Spleen (tissue), 7 donors: ENCODE results near the gene MKX.

Experiments used
- POLR2A ChIP-seq, 3 donors: fragments of 450-650 bp; IDR thresholded peaks; one replicate each; pipeline ENCODE4 v1.5.1; 2017; ENCODE audit warnings: antibody characterized with exemption in 3 of 3, mild to moderate bottlenecking in 1 of 3
- TF ChIP-seq, protein P1 (sequence below), 11 experiments: fragments of 200-600 bp in 7 of 11; fragments of 450-650 bp in 4 of 11; sonication (generic) in 4 of 11; IDR thresholded peaks in 8 of 11; conservative IDR thresholded peaks in 3 of 11; 1 replicate in 7 of 11; 2 replicates in 4 of 11; pipeline versions ENCODE4 v1.4.0 to v1.8.0; 2016 to 2021; ENCODE audit warnings: antibody characterized with exemption in 11 of 11, inconsistent platforms in 4 of 11, mild to moderate bottlenecking in 1 of 11
- donor health status: DM: no; HTN: no; CAD: no; lungs with moderate emphysema.
- donor health status: DM: no; HTN: no; CAD: no.
- donor health status: DM: no; HTN: no; CAD: no.

DNA sequence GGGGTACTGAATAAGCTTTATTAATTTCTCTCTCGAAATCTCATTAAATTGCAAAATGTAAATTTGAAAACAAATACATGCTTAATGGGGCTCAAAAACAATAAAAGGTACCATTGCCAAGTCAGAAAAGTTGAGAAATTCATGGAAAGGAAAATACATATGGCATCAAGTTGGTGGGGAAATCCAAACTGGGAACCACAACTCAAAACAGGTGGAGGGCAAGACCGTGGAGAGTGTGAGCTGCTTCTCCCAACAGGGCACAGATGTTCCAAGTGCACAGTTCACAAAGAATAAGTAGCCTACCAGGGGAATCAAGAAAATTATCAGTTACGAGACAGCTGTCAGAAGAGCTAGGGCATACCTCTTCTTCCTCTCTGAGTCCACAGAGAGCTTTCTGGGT is 26.6 kb downstream of the MKX start:
- TF ChIP-seq, protein P1, sequence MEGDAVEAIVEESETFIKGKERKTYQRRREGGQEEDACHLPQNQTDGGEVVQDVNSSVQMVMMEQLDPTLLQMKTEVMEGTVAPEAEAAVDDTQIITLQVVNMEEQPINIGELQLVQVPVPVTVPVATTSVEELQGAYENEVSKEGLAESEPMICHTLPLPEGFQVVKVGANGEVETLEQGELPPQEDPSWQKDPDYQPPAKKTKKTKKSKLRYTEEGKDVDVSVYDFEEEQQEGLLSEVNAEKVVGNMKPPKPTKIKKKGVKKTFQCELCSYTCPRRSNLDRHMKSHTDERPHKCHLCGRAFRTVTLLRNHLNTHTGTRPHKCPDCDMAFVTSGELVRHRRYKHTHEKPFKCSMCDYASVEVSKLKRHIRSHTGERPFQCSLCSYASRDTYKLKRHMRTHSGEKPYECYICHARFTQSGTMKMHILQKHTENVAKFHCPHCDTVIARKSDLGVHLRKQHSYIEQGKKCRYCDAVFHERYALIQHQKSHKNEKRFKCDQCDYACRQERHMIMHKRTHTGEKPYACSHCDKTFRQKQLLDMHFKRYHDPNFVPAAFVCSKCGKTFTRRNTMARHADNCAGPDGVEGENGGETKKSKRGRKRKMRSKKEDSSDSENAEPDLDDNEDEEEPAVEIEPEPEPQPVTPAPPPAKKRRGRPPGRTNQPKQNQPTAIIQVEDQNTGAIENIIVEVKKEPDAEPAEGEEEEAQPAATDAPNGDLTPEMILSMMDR (IDR thresholded peaks at IDR 0.05 in 8 of 11, conservative IDR thresholded peaks at IDR 0.05 in 3 of 11), result no peak
- no peak for TF ChIP-seq POLR2A (IDR thresholded peaks at IDR 0.05)
